ENCODE data around the gene ZAR1.
"Not testable (repeated sequence)": the region's sequence is repeated elsewhere in the genome, so short reads cannot be mapped to it uniquely, and the experiment has no call there.

The ZAR1 gene

DNA sequence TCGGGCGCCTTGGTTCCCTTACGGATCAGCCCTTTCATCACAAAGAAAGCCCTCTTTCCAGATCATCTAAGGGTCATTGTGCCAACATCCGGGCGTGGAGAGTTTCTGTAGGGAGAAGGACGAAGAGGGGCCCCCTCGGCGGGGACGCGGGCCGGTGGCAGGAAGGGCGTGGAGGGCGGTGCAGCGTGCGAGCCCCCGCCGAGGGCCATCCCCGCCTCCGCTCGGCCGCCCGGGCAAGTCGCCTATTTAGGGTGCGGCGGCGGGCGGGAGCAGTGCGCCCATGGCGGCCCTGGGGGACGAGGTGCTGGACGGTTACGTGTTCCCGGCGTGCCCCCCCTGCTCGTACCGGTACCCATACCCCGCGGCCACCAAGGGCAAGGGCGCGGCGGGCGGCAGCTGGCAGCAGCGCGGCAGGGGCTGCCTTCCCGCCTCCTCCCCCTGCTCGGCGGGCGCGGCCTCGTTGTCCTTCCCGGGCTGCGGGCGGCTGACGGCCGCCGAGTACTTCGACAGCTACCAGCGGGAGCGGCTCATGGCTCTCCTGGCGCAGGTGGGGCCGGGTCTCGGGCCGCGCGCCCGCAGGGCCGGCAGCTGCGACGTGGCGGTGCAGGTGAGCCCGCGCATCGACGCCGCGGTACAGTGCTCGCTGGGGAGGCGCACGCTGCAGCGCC is at the start of gene ZAR1:
ZAR1 (plus strand) TSS at position 241 of the 668 bp plus-strand sequence; CDS start at position 281, 40 bp downstream.
- no peak for DNase-seq

DNA sequence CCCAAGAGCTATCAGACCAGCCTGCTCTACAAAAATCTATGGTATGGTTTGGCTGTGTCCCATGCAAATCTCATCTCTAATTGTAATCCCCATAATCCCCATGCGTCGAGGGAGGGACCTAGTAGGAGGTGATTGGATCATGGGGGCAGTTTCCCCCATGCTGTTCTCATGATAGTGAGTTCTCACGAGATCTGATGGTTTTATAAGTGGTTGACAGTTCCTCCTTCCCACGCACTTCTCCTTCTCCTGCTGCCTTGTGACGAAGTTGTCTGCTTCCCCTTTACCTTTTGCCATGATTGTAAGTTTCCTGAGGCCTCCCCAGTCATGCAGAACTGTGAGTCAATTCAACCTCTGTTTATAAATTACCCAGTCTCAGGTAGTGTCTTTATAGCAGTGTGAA is 49.1 kb upstream of the ZAR1 start:
- not testable (repeated sequence) for DNase-seq

DNA sequence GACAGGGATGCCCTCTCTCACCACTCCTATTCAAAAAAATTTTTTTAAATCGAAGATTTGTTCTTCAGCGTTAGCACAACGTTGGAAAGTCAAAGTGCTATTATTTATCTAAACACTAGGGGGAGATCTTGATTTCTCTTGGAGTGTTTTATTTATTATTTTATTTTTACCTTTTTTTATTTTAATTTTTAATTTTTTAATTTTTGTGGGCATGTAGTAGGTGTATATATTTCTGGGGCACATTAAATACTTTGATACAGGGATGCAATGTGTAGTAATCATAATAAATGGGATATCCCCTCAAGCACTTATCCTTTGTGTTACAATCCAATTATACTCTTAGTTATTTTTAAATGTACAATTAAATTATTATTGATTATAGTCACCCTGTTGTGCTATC is 44.3 kb upstream of the ZAR1 start:
- DNase-seq: no peak

DNA sequence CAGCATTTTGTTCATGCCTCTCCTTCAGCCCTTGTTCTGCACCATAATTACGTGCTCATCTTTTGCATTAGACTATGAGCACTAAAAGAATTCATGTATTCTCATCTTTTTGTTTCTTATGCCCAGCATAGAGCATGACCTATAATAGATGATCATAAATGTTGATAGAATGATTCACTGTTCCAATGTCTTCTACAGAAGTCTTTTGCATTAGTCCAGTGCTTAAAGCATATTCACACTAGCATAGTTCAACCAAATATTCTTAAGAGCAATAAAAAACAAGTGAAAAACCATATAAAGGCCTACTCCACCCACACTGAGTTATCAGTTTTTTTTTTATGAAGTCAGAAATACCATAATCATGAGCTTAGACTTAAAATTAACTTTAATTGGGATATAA is 43.4 kb upstream of the ZAR1 start:
- no peak for DNase-seq

- DNase-seq: no peak
Measured at GRCh38 chr4:48449151-48449550, 40.9 kb upstream of the ZAR1 start.

- DNase-seq: no peak
Measured at GRCh38 chr4:48450740-48451139, 39.3 kb upstream of the ZAR1 start.

DNA sequence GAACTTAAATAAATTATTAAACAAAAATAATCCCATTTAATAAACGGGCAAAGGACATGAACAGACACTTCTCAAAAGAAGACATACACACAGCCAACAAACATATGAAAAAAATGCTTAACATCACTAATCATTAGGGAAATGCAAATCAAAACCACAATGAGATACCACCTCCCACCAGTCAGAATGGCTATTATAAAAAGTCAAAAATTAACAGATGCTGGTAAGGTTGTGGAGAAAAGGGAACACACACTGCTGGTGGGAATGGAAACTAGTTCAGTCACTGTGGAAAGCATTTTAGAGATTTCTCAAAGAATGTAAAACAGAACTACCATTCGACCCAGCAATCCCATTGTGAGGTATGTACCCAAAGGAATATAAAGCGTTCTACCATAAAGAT is 38.4 kb upstream of the ZAR1 start:
- not testable (repeated sequence) for DNase-seq

- no peak for DNase-seq
Measured at GRCh38 chr4:48454591-48454990, 35.5 kb upstream of the ZAR1 start.

- no peak for DNase-seq
Measured at GRCh38 chr4:48461000-48461399, 29.1 kb upstream of the ZAR1 start.

DNA sequence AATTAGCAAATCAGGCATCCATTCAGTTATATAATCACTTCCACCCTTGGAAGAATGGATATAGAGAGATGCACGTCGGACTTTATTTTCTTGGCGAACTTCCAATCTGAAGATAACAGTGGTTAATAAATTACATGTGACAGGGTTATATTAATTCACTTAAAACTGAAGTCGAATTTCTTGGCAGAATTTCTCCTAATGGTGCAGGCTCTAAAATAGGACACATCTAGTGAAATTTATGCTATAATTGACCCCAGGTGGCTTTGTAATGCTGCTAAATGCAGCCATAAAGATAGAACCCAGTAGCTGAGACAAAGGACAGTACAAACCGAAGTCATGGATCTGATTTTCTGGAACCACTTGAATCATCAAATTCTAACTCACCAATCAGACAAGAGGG is 27.7 kb upstream of the ZAR1 start:
- no peak for DNase-seq

GRCh38 chr4:48467442-48467841 is 22.6 kb upstream of the ZAR1 start:
- DNase-seq: no peak

DNA sequence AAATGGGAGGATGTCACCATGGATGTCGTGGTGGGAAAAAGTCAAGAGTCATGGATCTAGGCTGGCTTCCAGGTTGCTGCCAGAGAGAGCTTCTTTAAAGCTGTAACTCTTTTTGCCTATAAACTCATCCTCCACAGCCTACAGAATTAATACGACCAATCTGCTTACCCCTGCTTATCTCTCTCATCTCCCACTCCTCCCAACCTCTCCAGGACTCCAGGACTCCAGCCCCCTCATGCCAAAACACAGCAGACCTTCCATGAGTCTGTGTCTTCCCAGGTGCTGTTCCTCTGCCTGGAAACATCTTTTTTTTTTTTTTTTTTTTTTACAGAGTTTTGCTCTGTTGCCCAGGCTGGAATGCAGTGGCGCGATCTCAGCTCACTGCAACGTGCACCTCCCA is 22.2 kb upstream of the ZAR1 start:
- DNase-seq: no peak

DNA sequence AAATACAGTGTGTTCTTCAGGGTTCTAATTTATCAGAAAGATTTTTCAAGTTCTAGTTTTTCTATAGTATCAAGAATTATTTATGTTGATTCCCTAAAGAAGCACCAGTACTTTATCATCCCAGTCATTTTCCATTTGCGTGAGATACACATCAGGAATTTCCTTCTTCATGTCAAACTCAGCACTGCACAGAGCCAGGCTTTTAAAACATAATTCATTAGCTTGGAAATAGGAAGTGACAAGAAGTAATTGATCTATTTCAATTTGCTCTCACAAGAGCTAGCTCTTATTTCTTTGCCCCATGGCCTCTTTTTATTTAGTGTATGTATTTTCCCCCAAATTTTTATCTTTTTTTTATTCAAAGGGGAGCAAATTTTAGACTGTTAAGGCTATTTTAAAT is 19.9 kb upstream of the ZAR1 start:
- no peak for DNase-seq

DNA sequence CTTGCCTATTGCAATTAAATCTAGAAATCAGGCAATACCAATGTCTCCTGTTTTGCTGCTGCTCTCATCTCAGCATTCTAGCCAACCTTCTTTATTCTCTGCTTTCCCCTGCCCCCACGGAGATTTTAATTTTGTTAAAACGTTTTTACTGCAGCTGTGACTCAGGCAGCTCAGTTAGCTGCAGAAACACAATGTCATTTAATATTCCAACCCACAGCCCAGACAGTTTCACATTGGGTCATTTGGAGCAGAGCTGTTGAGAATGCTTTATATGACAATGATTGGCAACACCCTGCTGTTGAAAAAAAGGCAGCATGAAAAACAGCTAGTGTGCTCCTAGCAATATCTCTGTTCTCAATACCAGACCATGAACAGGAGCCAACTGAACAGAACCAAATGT is 19.5 kb upstream of the ZAR1 start:
- no peak for DNase-seq

DNA sequence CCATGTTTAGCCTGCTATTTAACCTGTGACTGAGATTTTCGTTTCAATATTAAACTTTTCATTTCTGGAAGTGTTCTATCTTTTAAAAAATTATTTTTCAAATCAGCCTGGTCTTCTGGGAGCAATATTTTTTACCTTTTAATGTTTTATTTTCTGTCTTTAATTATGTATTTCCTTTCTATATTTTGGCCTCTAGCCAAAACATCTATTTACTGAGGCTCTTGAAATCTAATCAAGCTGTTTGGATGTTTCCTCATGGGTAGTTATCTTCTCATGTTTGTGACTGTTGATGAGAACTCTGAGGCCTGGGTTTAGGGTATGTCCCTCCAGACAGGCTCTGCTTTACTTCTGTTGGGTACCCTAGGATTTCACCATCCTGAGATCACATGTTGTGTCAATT is 17.3 kb upstream of the ZAR1 start:
- no peak for DNase-seq

GRCh38 chr4:48475770-48476169 is 14.3 kb upstream of the ZAR1 start:
- no peak for DNase-seq

GRCh38 chr4:48478273-48478672 is 11.8 kb upstream of the ZAR1 start:
- no peak for DNase-seq

DNA sequence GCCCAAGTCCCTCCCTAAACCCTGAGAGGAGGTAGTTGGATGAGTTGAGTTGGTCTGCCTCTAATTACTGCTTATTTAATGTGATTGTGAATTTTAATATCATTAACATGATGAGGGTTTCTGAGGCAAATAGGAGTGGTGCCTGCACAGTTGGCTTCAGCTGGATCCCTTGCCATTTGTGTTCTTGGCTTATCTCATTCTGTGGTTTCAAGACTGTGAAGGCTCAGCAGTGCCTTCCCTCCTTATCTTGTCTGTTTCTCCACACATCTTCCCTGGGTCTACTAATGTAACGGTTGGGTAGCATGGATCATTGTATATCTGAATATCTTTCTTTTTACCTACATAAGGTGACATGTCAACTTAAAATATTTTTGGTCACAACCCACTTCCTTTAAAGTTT is 8.5 kb upstream of the ZAR1 start:
- no peak for DNase-seq

GRCh38 chr4:48483006-48483776 is 6.9 kb upstream of the ZAR1 start, which contains the start of gene SLC10A4:
Gene SLC10A4 (plus strand): TSS chr4:48483343. CDS start chr4:48483562, 219 bp downstream.
- DNase-seq: no peak

GRCh38 chr4:48483777-48484493 is 6.1 kb upstream of the ZAR1 start:
- no peak for DNase-seq

GRCh38 chr4:48484494-48485168 is 5.4 kb upstream of the ZAR1 start:
- DNase-seq: no peak

DNA sequence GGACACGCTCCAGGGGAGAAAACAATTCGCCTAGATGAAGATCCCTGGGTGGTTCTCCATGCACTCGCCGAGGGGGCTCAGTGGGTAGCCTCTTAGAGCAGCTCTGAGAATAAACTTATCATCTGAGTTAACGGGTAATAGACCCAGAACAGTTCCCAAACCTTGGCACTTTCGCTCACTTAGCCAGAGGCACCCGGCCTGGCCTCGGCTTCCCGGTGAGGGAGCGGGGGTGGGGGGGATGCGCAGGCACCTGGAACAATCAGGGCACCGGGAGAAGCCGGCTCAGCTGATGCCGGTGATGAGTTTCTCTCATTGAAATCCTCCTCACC is 405 bp upstream of the ZAR1 start:
- DNase-seq: no peak
